ENCODE measurements around the gene NUP210L.
A peak's percentile ranks its signal among the peaks of the same experiment; 100 is the strongest.

Gene NUP210L

DNA sequence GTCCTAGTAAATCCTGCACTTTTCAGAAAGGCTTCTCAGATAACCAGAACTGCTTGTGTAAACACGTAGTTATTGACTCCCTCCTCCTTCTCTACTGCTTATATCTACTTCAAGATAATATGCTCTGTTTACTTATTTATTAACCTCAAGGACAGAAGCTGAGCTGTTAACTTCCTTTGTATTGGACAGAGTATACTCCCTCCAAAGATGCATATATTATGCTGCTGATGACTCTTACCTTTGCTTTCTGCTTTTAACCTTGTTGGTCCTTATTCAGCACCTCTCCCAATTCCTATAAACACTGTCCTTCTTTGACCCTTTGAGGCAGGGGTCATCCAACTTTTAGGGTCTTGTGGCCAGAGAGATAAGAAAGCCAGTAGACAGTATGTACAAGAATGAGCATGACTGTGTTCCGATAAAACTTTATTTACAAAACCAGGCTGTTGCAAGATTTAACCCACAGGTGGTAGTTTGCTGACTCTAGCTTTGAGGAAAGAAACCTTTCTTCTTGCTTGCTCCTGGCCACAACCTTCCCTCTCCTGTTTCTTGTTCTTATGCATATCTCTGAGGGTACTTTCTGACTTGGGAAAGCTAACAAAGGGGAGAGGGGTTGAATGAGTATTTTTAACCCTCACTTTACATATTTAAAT lies 32.1 kb upstream of the NUP210L start:
- Histone ChIP-seq H3K9ac (ENCODE audit: insufficient read length, low read depth) (peak overlapping the region; percentile 14), H3K4me3 (ENCODE audit: insufficient read length, low read depth) (no peak overlapping the region), H3K4me1 (ENCODE audit: insufficient read depth, insufficient read length) (peaks cover 2% of the 10 kb centered on the region), H3K36me3 (ENCODE audit: insufficient read depth, insufficient read length, low read length) (peaks cover 3% of the 10 kb centered on the region), H3K27me3 (ENCODE audit: insufficient read depth, insufficient read length) (no peaks in the 10 kb centered on the region), H3K9me3 (ENCODE audit: insufficient read depth, low read length) (no peaks in the 10 kb centered on the region)
- TF ChIP-seq YY1 (IDR thresholded peaks at IDR 0.05; ENCODE audit: insufficient read depth, insufficient read length) (no peak), SUZ12 (IDR thresholded peaks at IDR 0.05; ENCODE audit: extremely low read depth, insufficient read depth, insufficient read length) (no peak), ZNF274 (IDR thresholded peaks at IDR 0.05; ENCODE audit: low read depth, low read length) (no peak)
- peak; percentile 80 for DNase-seq (ENCODE audit: low read depth, low spot score)

GRCh38 chr1:154186177-154186576 lies 31.3 kb upstream of the NUP210L start:
- TF ChIP-seq ZNF274 (IDR thresholded peaks at IDR 0.05; ENCODE audit: low read depth, low read length): no peak
- no peak for TF ChIP-seq YY1 (IDR thresholded peaks at IDR 0.05; ENCODE audit: insufficient read depth, insufficient read length)
- no peak for TF ChIP-seq SUZ12 (IDR thresholded peaks at IDR 0.05; ENCODE audit: extremely low read depth, insufficient read depth, insufficient read length)
- no peak overlapping the region for H3K4me3 ChIP-seq (ENCODE audit: insufficient read length, low read depth)
- H3K9me3 ChIP-seq (ENCODE audit: insufficient read depth, low read length): no peaks in the 10 kb centered on the region
- H3K27me3 ChIP-seq (ENCODE audit: insufficient read depth, insufficient read length): no peaks in the 10 kb centered on the region
- peak; percentile 84 for DNase-seq (ENCODE audit: low read depth, low spot score)
- H3K9ac ChIP-seq (ENCODE audit: insufficient read length, low read depth): peak overlapping the region; percentile 14
- peaks cover 2% of the 10 kb centered on the region for H3K4me1 ChIP-seq (ENCODE audit: insufficient read depth, insufficient read length)
- peaks cover 8% of the 10 kb centered on the region for H3K36me3 ChIP-seq (ENCODE audit: insufficient read depth, insufficient read length, low read length)

GRCh38 chr1:154183046-154183915 lies 28.4 kb upstream of the NUP210L start:
- no peaks in the 10 kb centered on the region for H3K9me3 ChIP-seq (ENCODE audit: insufficient read depth, low read length)
- no peak for TF ChIP-seq ZNF274 (IDR thresholded peaks at IDR 0.05; ENCODE audit: low read depth, low read length)
- peak; percentile 40 for TF ChIP-seq YY1 (IDR thresholded peaks at IDR 0.05; ENCODE audit: insufficient read depth, insufficient read length)
- peak overlapping the region; percentile 99 for H3K4me3 ChIP-seq (ENCODE audit: insufficient read length, low read depth)
- peak; percentile 99 for DNase-seq (ENCODE audit: low read depth, low spot score)
- peaks cover 35% of the 10 kb centered on the region for H3K36me3 ChIP-seq (ENCODE audit: insufficient read depth, insufficient read length, low read length)
- peak overlapping the region; percentile 99 for H3K9ac ChIP-seq (ENCODE audit: insufficient read length, low read depth)
- H3K4me1 ChIP-seq (ENCODE audit: insufficient read depth, insufficient read length): peaks cover 6% of the 10 kb centered on the region
- no peaks in the 10 kb centered on the region for H3K27me3 ChIP-seq (ENCODE audit: insufficient read depth, insufficient read length)

- TF ChIP-seq YY1 (IDR thresholded peaks at IDR 0.05; ENCODE audit: insufficient read depth, insufficient read length): no peak
- TF ChIP-seq ZNF274 (IDR thresholded peaks at IDR 0.05; ENCODE audit: low read depth, low read length): no peak
- TF ChIP-seq SUZ12 (IDR thresholded peaks at IDR 0.05; ENCODE audit: extremely low read depth, insufficient read depth, insufficient read length): no peak
- Histone ChIP-seq H3K9me3 (ENCODE audit: insufficient read depth, low read length) (no peaks in the 10 kb centered on the region), H3K36me3 (ENCODE audit: insufficient read depth, insufficient read length, low read length) (peaks cover 43% of the 10 kb centered on the region), H3K9ac (ENCODE audit: insufficient read length, low read depth) (peak overlapping the region; percentile 99), H3K27me3 (ENCODE audit: insufficient read depth, insufficient read length) (no peaks in the 10 kb centered on the region), H3K4me1 (ENCODE audit: insufficient read depth, insufficient read length) (peaks cover 6% of the 10 kb centered on the region), H3K4me3 (ENCODE audit: insufficient read length, low read depth) (peak overlapping the region; percentile 99)
- DNase-seq (ENCODE audit: low read depth, low spot score): peak; percentile 39
Measured at GRCh38 chr1:154182344-154183045, 27.6 kb upstream of the NUP210L start.

- no peak for DNase-seq (ENCODE audit: low read depth, low spot score)
- H3K4me3 ChIP-seq (ENCODE audit: insufficient read length, low read depth): peak overlapping the region; percentile 99
- peak overlapping the region; percentile 99 for H3K9ac ChIP-seq (ENCODE audit: insufficient read length, low read depth)
- peaks cover 6% of the 10 kb centered on the region for H3K4me1 ChIP-seq (ENCODE audit: insufficient read depth, insufficient read length)
- H3K9me3 ChIP-seq (ENCODE audit: insufficient read depth, low read length): no peaks in the 10 kb centered on the region
- TF ChIP-seq YY1 (IDR thresholded peaks at IDR 0.05; ENCODE audit: insufficient read depth, insufficient read length): no peak
- TF ChIP-seq SUZ12 (IDR thresholded peaks at IDR 0.05; ENCODE audit: extremely low read depth, insufficient read depth, insufficient read length): no peak
- no peak for TF ChIP-seq ZNF274 (IDR thresholded peaks at IDR 0.05; ENCODE audit: low read depth, low read length)
- peaks cover 48% of the 10 kb centered on the region for H3K36me3 ChIP-seq (ENCODE audit: insufficient read depth, insufficient read length, low read length)
- H3K27me3 ChIP-seq (ENCODE audit: insufficient read depth, insufficient read length): no peaks in the 10 kb centered on the region
Measured at GRCh38 chr1:154181944-154182343, 27.1 kb upstream of the NUP210L start.

DNA sequence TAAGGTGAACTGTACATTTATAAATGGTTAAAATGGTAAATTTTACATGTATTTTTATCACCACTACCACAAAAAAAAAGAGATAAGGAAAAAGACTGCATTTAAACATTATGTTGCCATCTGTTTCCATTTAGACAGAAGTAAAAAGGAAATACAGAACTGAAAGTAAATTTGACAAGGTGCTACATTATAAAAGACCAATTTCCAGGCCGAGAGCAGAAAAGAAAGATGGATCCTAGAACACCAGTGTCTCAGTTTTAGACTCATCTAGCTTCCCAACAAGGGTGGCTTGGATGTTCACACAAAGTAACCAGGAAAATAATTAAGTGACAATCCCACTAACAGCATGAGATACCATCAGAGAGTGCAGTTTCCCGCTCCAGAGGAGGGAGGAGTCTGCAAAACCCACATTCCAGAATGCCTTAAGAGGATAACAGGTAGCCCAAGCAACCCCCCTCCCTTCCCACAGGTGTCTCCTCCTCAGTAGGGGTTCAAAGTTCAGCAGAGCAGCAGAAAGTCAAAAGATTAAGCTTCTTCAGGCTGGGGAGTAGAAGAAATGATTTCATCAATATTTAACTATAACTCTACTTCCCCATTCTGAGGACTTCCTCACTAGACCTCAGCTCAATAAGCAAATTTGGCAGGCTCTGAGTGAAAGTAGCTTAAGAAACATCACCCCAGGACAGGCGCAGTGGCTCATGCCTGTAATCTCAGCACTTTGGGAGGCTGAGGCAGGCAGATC lies 25.2 kb upstream of the NUP210L start:
- Histone ChIP-seq H3K36me3 (ENCODE audit: insufficient read depth, insufficient read length, low read length) (peaks cover 66% of the 10 kb centered on the region), H3K9me3 (ENCODE audit: insufficient read depth, low read length) (no peaks in the 10 kb centered on the region), H3K27me3 (ENCODE audit: insufficient read depth, insufficient read length) (no peaks in the 10 kb centered on the region), H3K4me1 (ENCODE audit: insufficient read depth, insufficient read length) (peaks cover 6% of the 10 kb centered on the region), H3K9ac (ENCODE audit: insufficient read length, low read depth) (peak overlapping the region; percentile 65), H3K4me3 (ENCODE audit: insufficient read length, low read depth) (peak overlapping the region; percentile 22)
- TF ChIP-seq YY1 (IDR thresholded peaks at IDR 0.05; ENCODE audit: insufficient read depth, insufficient read length) (no peak), SUZ12 (IDR thresholded peaks at IDR 0.05; ENCODE audit: extremely low read depth, insufficient read depth, insufficient read length) (no peak), ZNF274 (IDR thresholded peaks at IDR 0.05; ENCODE audit: low read depth, low read length) (no peak)
- no peak for DNase-seq (ENCODE audit: low read depth, low spot score)

Data from NT2/D1 (cell line).